B cell (primary cell): ENCODE data around the gene RANBP10. TPM values are rescaled to one million over a fixed set of nuclear protein-coding genes. Genes with fewer than 3 reads are reported as not detected.

ENCODE experiments used
- ATAC-seq: fragments of 200-7000 bp; cut with Tn5 transposase; one replicate; pipeline ENCODE4 v1.10.0; 2021; ENCODE audit warnings: low read depth, mild to moderate bottlenecking, moderate number of reproducible peaks, moderate library complexity
- CTCF ChIA-PET: fragments of 350-600 bp; sonication (Branson Sonifier 250); formaldehyde crosslinking; loops from one replicate; lab custom pipeline; 2021; ENCODE audit warnings: antibody characterized with exemption, inconsistent platforms; lab: Charles Lee
- POLR2A ChIA-PET: fragments of 350-600 bp; sonication (Branson Sonifier 250); formaldehyde crosslinking; loops from one replicate; lab custom pipeline; 2021; ENCODE audit warnings: antibody characterized with exemption; lab: Charles Lee
- DNase-seq: peaks from one replicate; pipeline ENCODE4 v3.0.0; 2013
- H2AFZ ChIP-seq: 2 replicates; pipeline ENCODE4 v1.6.1; 2012; ENCODE audit warnings: mild to moderate bottlenecking, low read depth, low read length; ENCODE audit not compliant: insufficient read depth, poor library complexity, severe bottlenecking
- H3K27ac ChIP-seq, 2 donors: 1 replicate in 1 of 2; 2 replicates in 1 of 2; pipeline ENCODE4 v1.5.1; 2012 to 2013; ENCODE audit warnings: low read length in 2 of 2, mild to moderate bottlenecking in 2 of 2, moderate library complexity in 1 of 2
- H3K27me3 ChIP-seq, 4 experiments: fragments of 200-600 bp in 1 of 4; sonication (generic) in 1 of 4; replicated peaks in 1 of 4; 1 replicate in 2 of 4; 2 replicates in 2 of 4; pipeline versions ENCODE4 v1.6.1 to v1.7.0; 2013 to 2016; ENCODE audit warnings: low read length in 3 of 4, mild to moderate bottlenecking in 2 of 4, mixed read lengths in 1 of 4, moderate library complexity in 1 of 4; ENCODE audit not compliant: insufficient read depth in 4 of 4, control insufficient read depth in 3 of 4; ENCODE audit errors: control extremely low read depth in 1 of 4
- H3K36me3 ChIP-seq, 2 experiments: replicated peaks in 1 of 2; 1 replicate in 1 of 2; 2 replicates in 1 of 2; pipeline versions ENCODE4 v1.6.1 to v1.7.1; 2013; ENCODE audit warnings: low read length in 1 of 2; ENCODE audit not compliant: insufficient read depth in 2 of 2, control insufficient read depth in 1 of 2; ENCODE audit errors: control extremely low read depth in 1 of 2, extremely low read depth in 1 of 2
- H3K4me1 ChIP-seq, 2 donors: fragments of 200-600 bp in 1 of 2; sonication (generic) in 1 of 2; 1 replicate in 1 of 2; 2 replicates in 1 of 2; pipeline versions ENCODE4 v1.5.1 to v1.6.1; 2013 to 2017; ENCODE audit warnings: low read length in 2 of 2; ENCODE audit not compliant: control insufficient read depth in 2 of 2, insufficient read depth in 2 of 2
- H3K4me2 ChIP-seq: replicated peaks from 2 replicates; pipeline ENCODE3; 2012; ENCODE audit warnings: mild to moderate bottlenecking, low read depth, low read length; ENCODE audit not compliant: poor library complexity, severe bottlenecking
- H3K4me3 ChIP-seq, 5 experiments: fragments of 200-600 bp in 1 of 5; sonication (generic) in 1 of 5; 1 replicate in 3 of 5; 2 replicates in 2 of 5; pipeline versions ENCODE4 v1.5.1 to v1.7.0; 2011 to 2016; ENCODE audit warnings: low read length in 4 of 5, mild to moderate bottlenecking in 4 of 5, low read depth in 2 of 5, control low read depth in 1 of 5, moderate library complexity in 1 of 5; ENCODE audit not compliant: insufficient read depth in 1 of 5; ENCODE audit errors: control extremely low read depth in 1 of 5, extremely low read depth in 1 of 5
- H3K79me2 ChIP-seq: fragments of 200-600 bp; sonication (generic); one replicate; pipeline ENCODE4 v1.6.0; 2016; ENCODE audit warnings: low read length; ENCODE audit not compliant: control insufficient read depth, insufficient read depth
- H3K9ac ChIP-seq: fragments of 200-600 bp; sonication (generic); 2 replicates; pipeline ENCODE4 v1.6.1; 2017; ENCODE audit warnings: mild to moderate bottlenecking, low read length, moderate library complexity
- H3K9me3 ChIP-seq, 3 donors: one replicate each; pipeline versions ENCODE4 v1.6.1 to v1.7.1; 2013; ENCODE audit warnings: low read length in 2 of 3; ENCODE audit not compliant: control insufficient read depth in 2 of 3, insufficient read depth in 1 of 3; ENCODE audit errors: control extremely low read depth in 1 of 3
- H4K20me1 ChIP-seq: 2 replicates; pipeline ENCODE4 v1.6.0; 2012; ENCODE audit warnings: mild to moderate bottlenecking, low read length; ENCODE audit not compliant: insufficient read depth, control insufficient read depth, poor library complexity, severe bottlenecking
- H3K27ac Mint-ChIP-seq: one replicate; pipeline ENCODE4 v1.8.0; 2021; ENCODE audit warnings: mixed read lengths
- H3K27me3 Mint-ChIP-seq: one replicate; pipeline ENCODE4 v1.8.0; 2021; ENCODE audit warnings: mixed read lengths
- H3K4me1 Mint-ChIP-seq: one replicate; pipeline ENCODE4 v1.8.0; 2021; ENCODE audit warnings: mixed read lengths
- H3K4me3 Mint-ChIP-seq: one replicate; pipeline ENCODE4 v1.8.0; 2021; ENCODE audit warnings: mixed read lengths
- H3K9me3 Mint-ChIP-seq: one replicate; pipeline ENCODE4 v1.8.0; 2022; ENCODE audit warnings: mixed read lengths; ENCODE audit not compliant: insufficient read depth
- EZH2 ChIP-seq: IDR thresholded peaks from 2 replicates; pipeline ENCODE4 v1.6.1; 2012; ENCODE audit warnings: borderline replicate concordance, low read depth, mild to moderate bottlenecking, moderate library complexity, low read length; ENCODE audit not compliant: insufficient read depth, poor library complexity, severe bottlenecking
- WGBS: methylation state at CpG from one replicate; pipeline ENCODE4 v1.1.5; 2013; ENCODE audit warnings: missing lambda C conversion rate; ENCODE audit not compliant: insufficient coverage; 5-methylcytosine and 5-hydroxymethylcytosine counted together
- intact Hi-C: fragments of 100-400 bp; cut with micrococcal nuclease; formaldehyde crosslinking; loops from one replicate; pipeline ENCODE4 v1.10.0; 2022
- polyA plus RNA-seq: library from polyadenylated mRNA; depleted of rRNA; stranded (reverse); fragments of >200 nt; gene quantifications from 2 replicates; pipeline ENCODE4 v1.2.3, GENCODE V29; 2012
- total RNA-seq, 2 donors: library from RNA; stranded (reverse); fragments of 120-200 nt in 1 of 2; gene quantifications; 1 replicate in 1 of 2; 2 replicates in 1 of 2; pipeline versions ENCODE4 v1.2.3 to v1.2.4, GENCODE V29; 2013 to 2022
- TF ChIP-seq, protein P1 (sequence below): fragments of 200-600 bp; IDR thresholded peaks from one replicate; pipeline ENCODE4 v1.8.0; 2022; ENCODE audit warnings: antibody characterized with exemption, mild to moderate bottlenecking

Gene RANBP10
- total and polyA plus RNA-seq, 2 donors (not counting 1 experiment from before 2014, with no cell fraction given) = 29.0 to 32.2 TPM

DNA sequence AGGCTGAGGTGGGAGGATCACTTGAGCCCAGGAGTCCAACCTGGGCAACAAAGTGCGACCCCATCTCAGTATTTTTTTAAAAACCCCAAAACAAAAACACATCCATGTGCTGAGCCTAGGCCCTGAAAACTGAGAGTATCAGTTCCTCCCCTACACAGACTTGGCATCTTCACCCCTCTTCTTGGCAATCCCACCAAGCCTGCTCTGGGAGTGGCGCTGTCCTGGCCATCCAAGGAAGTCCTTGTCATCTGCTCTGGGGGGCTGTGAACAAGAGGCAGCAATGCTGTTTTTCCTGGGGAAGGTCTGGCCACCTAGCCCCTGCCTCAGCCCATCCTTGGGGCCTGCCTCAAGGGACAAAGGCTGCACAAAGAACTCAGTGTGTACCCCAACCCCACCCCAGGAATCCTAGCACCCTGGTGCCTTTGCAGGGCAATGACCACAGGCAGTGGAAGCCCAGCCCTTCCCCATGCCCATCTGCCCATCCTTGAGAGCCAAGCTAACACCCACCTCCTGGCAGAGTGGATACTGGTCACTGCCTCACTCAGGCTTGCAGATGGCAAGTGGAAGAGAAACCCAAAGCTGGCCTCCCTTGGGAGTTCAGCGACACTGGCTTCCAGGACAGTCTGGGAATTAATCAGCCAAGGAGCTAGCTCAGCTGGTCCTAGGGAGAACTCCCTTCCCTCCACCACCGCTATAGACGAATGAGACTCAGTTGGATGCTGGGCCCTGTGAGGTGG is 72.5 kb downstream of the RANBP10 start:
- DNase-seq (no peak), ATAC-seq (no peak)
- no peaks in the 10 kb centered on the region for H3K4me1 Mint-ChIP-seq
- 94% methylated on average over 4 of the region's 5 CpGs for WGBS
- POLR2A ChIA-PET = no interaction called here
- Histone ChIP-seq H3K79me2 (peaks cover 10% of the 10 kb centered on the region), H3K4me1 (no peaks in the 10 kb centered on the region), H3K27me3 (no peaks in the 10 kb centered on the region), H3K4me3 (no peak overlapping the region), H3K9me3 (no peaks in the 10 kb centered on the region), H3K36me3 (peaks cover 0 to 56% of the 10 kb centered on the region in 2 experiments), H2AFZ (no peak overlapping the region), H3K27ac (no peak overlapping the region), H3K4me2 (no peak overlapping the region), H3K9ac (no peak overlapping the region), H4K20me1 (no peaks in the 10 kb centered on the region)
- no peaks in the 10 kb centered on the region for H3K27me3 Mint-ChIP-seq
- no peaks in the 10 kb centered on the region for H3K9me3 Mint-ChIP-seq
- TF ChIP-seq EZH2 = no peak
- TF ChIP-seq, protein P1, sequence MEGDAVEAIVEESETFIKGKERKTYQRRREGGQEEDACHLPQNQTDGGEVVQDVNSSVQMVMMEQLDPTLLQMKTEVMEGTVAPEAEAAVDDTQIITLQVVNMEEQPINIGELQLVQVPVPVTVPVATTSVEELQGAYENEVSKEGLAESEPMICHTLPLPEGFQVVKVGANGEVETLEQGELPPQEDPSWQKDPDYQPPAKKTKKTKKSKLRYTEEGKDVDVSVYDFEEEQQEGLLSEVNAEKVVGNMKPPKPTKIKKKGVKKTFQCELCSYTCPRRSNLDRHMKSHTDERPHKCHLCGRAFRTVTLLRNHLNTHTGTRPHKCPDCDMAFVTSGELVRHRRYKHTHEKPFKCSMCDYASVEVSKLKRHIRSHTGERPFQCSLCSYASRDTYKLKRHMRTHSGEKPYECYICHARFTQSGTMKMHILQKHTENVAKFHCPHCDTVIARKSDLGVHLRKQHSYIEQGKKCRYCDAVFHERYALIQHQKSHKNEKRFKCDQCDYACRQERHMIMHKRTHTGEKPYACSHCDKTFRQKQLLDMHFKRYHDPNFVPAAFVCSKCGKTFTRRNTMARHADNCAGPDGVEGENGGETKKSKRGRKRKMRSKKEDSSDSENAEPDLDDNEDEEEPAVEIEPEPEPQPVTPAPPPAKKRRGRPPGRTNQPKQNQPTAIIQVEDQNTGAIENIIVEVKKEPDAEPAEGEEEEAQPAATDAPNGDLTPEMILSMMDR = no peak
- no peak overlapping the region for H3K4me3 Mint-ChIP-seq
- CTCF ChIA-PET = interaction anchor here (0.6 kb wide), 1 partner anchor 1623 kb away, joined by 6 read pairs; no protein-coding TSS in a partner anchor
- H3K27ac Mint-ChIP-seq = no peak overlapping the region
- intact Hi-C loops = no loop called here

DNA sequence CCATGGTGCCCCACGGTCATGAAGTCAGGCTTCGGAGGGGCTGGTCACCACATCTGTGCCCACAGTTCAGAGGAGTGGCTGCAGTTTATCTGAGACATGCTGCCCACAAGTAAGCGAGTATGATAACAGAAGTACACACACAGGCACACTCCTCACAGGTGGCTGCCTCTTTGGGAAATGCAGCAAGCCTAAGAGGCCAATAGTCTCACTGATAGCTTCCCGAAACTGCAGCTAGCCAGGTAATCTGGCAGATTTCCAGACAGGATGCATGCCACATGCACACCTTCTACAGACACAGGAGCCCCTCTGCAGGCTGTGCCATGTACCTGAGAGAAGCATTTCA is 74.6 kb downstream of the RANBP10 start:
- Mint-ChIP-seq H3K27ac (no peak overlapping the region), H3K9me3 (no peaks in the 10 kb centered on the region), H3K27me3 (no peaks in the 10 kb centered on the region), H3K4me3 (no peak overlapping the region), H3K4me1 (no peaks in the 10 kb centered on the region)
- CTCF ChIA-PET = no interaction called here
- Histone ChIP-seq H3K4me1 (no peaks in the 10 kb centered on the region), H4K20me1 (no peaks in the 10 kb centered on the region), H3K9ac (no peak overlapping the region), H2AFZ (no peak overlapping the region), H3K36me3 (peaks cover 0 to 69% of the 10 kb centered on the region in 2 experiments), H3K27me3 (no peaks in the 10 kb centered on the region), H3K79me2 (no peaks in the 10 kb centered on the region), H3K27ac (no peak overlapping the region), H3K4me2 (no peak overlapping the region), H3K4me3 (no peak overlapping the region), H3K9me3 (no peaks in the 10 kb centered on the region)
- DNase-seq (no peak), ATAC-seq (no peak)
- no peak for TF ChIP-seq EZH2
- TF ChIP-seq, protein P1 = no peak
- POLR2A ChIA-PET = no interaction called here
- intact Hi-C loops = no loop called here
- 89% methylated on average over 4 of the region's 4 CpGs for WGBS
